ENCODE data around the gene SNPH.

The SNPH gene

DNA sequence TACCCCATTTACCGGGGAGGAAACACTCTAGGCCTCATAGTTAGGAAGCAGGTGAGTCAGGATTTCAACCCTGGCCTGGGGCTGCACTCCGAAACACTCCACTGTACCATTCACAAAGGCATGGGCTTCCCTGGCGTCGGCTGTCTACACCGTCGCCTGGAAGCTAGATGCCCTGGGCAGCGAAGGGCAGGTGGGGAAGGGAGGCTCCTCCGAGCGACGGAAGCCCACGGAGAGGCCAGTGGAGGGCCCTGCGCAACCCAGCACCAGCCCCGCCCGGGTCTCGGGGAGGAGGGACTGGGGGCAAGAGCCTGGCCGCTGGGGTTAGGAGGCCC, 46.8 kb downstream of the SNPH start:
- no peaks in the 10 kb centered on the region for H3K79me2 ChIP-seq (ENCODE audit: control insufficient read depth, low read length)
- no peak overlapping the region for H3K4me2 ChIP-seq (ENCODE audit: low read length)
- H4K20me1 ChIP-seq (ENCODE audit: control insufficient read depth, insufficient read depth, low read depth, low read length), result no peaks in the 10 kb centered on the region
- no peaks in the 10 kb centered on the region for H3K9me3 ChIP-seq (ENCODE audit: control insufficient read depth, insufficient read depth, low read length)
- peaks cover 14% of the 10 kb centered on the region for H3K27me3 ChIP-seq (ENCODE audit: control insufficient read depth, low read length)
- H3K27ac ChIP-seq (ENCODE audit: low read depth, low read length), result no peak overlapping the region
- no peaks in the 10 kb centered on the region for H3K36me3 ChIP-seq (ENCODE audit: control insufficient read depth, low read length)
- H3K9me2 ChIP-seq (replicated peaks; ENCODE audit: control insufficient read depth, low read length), result no peaks in the 10 kb centered on the region
- H3F3A ChIP-seq (ENCODE audit: control insufficient read depth, insufficient read depth), result no peaks in the 10 kb centered on the region
- H3K4me1 ChIP-seq (ENCODE audit: control insufficient read depth, low read length), result peaks cover 4% of the 10 kb centered on the region
- H3K4me3 ChIP-seq (ENCODE audit: low read length), result no peak overlapping the region
- no peak for TF ChIP-seq EZH2phosphoT487 (IDR thresholded peaks at IDR 0.05; ENCODE audit: borderline replicate concordance, low read length)

DNA sequence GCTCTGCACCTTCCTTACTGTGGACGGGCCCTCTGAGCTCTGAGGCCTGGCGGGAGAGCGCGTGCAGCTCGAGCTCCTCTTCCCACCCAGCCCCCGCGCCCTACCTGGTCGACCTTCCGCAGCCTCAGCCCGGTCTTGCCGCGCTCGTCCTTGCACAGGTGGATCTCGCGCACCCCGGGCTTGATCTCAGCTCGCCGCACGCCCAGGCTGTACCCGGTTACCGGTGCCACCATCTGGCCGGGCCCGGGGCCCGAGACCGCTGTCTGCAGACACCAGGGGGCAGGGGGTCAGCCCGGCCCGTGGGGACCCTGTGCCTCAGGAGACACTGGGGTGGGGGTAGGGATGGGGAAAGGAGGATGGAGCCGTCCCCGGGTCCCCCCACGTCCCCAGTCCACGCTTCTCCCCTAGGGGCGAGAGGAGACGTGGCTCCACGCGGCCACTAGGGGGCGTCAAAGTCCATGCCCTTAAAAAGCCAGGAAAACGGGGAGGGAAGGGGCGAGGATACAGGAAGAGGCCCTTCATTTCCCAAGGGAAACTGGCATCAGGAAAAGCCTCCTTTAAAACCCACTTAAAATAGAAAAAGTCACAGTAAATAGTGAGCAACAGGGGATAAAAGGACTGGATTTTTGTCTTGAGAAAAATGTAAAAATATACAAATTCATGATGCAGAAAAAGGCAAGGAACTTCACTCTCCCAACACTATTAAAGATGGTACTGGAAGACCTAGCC, 47.3 kb downstream of the SNPH start:
- Histone ChIP-seq H3K27me3 (ENCODE audit: control insufficient read depth, low read length) (peaks cover 18% of the 10 kb centered on the region), H4K20me1 (ENCODE audit: control insufficient read depth, insufficient read depth, low read depth, low read length) (no peaks in the 10 kb centered on the region), H3K9me2 (replicated peaks; ENCODE audit: control insufficient read depth, low read length) (no peaks in the 10 kb centered on the region), H3K4me2 (ENCODE audit: low read length) (no peak overlapping the region; the same call in 1 of the 2 replicates), H3K79me2 (ENCODE audit: control insufficient read depth, low read length) (no peaks in the 10 kb centered on the region), H3K4me1 (ENCODE audit: control insufficient read depth, low read length) (peaks cover 4% of the 10 kb centered on the region), H3K4me3 (ENCODE audit: low read length) (no peak overlapping the region), H3K27ac (ENCODE audit: low read depth, low read length) (no peak overlapping the region), H3K36me3 (ENCODE audit: control insufficient read depth, low read length) (no peaks in the 10 kb centered on the region), H3K9me3 (ENCODE audit: control insufficient read depth, insufficient read depth, low read length) (no peaks in the 10 kb centered on the region), H3F3A (ENCODE audit: control insufficient read depth, insufficient read depth) (no peaks in the 10 kb centered on the region)
- TF ChIP-seq, protein P1, sequence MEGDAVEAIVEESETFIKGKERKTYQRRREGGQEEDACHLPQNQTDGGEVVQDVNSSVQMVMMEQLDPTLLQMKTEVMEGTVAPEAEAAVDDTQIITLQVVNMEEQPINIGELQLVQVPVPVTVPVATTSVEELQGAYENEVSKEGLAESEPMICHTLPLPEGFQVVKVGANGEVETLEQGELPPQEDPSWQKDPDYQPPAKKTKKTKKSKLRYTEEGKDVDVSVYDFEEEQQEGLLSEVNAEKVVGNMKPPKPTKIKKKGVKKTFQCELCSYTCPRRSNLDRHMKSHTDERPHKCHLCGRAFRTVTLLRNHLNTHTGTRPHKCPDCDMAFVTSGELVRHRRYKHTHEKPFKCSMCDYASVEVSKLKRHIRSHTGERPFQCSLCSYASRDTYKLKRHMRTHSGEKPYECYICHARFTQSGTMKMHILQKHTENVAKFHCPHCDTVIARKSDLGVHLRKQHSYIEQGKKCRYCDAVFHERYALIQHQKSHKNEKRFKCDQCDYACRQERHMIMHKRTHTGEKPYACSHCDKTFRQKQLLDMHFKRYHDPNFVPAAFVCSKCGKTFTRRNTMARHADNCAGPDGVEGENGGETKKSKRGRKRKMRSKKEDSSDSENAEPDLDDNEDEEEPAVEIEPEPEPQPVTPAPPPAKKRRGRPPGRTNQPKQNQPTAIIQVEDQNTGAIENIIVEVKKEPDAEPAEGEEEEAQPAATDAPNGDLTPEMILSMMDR (IDR thresholded peaks at IDR 0.05; ENCODE audit: low read depth, low read length, poor library complexity, severe bottlenecking), result peak; percentile 98
- no peak for TF ChIP-seq EZH2phosphoT487 (IDR thresholded peaks at IDR 0.05; ENCODE audit: borderline replicate concordance, low read length)

DNA sequence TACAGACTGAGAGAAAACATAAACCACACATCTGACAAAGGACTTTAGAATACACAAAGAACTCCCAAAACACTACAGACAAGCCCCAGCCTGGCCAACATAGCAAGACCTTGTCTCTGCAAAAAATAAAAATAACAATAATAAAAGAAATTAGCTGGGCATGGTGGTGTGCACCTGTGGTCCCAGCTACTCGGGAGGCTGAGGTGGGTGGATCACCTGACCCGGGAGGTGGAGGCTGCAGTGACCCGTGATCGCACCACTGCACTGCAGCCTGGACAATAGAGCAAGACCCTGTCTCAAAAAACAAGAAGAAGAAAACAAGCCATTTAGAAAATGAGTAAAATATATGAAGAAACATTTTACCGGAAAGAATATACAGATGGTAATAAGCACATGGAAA, 49.7 kb downstream of the SNPH start:
- H3K9me2 ChIP-seq (replicated peaks; ENCODE audit: control insufficient read depth, low read length), result no peaks in the 10 kb centered on the region
- TF ChIP-seq, protein P1 (IDR thresholded peaks at IDR 0.05; ENCODE audit: low read depth, low read length, poor library complexity, severe bottlenecking), result no peak
- TF ChIP-seq EZH2phosphoT487 (IDR thresholded peaks at IDR 0.05; ENCODE audit: borderline replicate concordance, low read length), result no peak
- no peak overlapping the region for H3K4me2 ChIP-seq (ENCODE audit: low read length)
- H4K20me1 ChIP-seq (ENCODE audit: control insufficient read depth, insufficient read depth, low read depth, low read length), result no peaks in the 10 kb centered on the region
- no peaks in the 10 kb centered on the region for H3K9me3 ChIP-seq (ENCODE audit: control insufficient read depth, insufficient read depth, low read length)
- no peaks in the 10 kb centered on the region for H3K36me3 ChIP-seq (ENCODE audit: control insufficient read depth, low read length)
- no peak overlapping the region for H3K4me3 ChIP-seq (ENCODE audit: low read length)
- H3K27me3 ChIP-seq (ENCODE audit: control insufficient read depth, low read length), result peaks cover 18% of the 10 kb centered on the region
- H3K79me2 ChIP-seq (ENCODE audit: control insufficient read depth, low read length), result no peaks in the 10 kb centered on the region
- H3F3A ChIP-seq (ENCODE audit: control insufficient read depth, insufficient read depth), result no peaks in the 10 kb centered on the region
- peaks cover 4% of the 10 kb centered on the region for H3K4me1 ChIP-seq (ENCODE audit: control insufficient read depth, low read length)
- H3K27ac ChIP-seq (ENCODE audit: low read depth, low read length), result no peak overlapping the region

GRCh38 chr20:1317545-1318255, 51.6 kb downstream of the SNPH start:
- H3K79me2 ChIP-seq (ENCODE audit: control insufficient read depth, low read length), result no peaks in the 10 kb centered on the region
- H3K27me3 ChIP-seq (ENCODE audit: control insufficient read depth, low read length), result peaks cover 18% of the 10 kb centered on the region
- H3K9me2 ChIP-seq (replicated peaks; ENCODE audit: control insufficient read depth, low read length), result no peaks in the 10 kb centered on the region
- H3K4me3 ChIP-seq (ENCODE audit: low read length), result no peak overlapping the region
- peak overlapping the region; percentile 6; the same call in 1 of the 2 replicates for H3K4me2 ChIP-seq (ENCODE audit: low read length)
- no peak overlapping the region for H3K27ac ChIP-seq (ENCODE audit: low read depth, low read length)
- H3K9me3 ChIP-seq (ENCODE audit: control insufficient read depth, insufficient read depth, low read length), result no peaks in the 10 kb centered on the region
- H3K36me3 ChIP-seq (ENCODE audit: control insufficient read depth, low read length), result no peaks in the 10 kb centered on the region
- H4K20me1 ChIP-seq (ENCODE audit: control insufficient read depth, insufficient read depth, low read depth, low read length), result no peaks in the 10 kb centered on the region
- H3F3A ChIP-seq (ENCODE audit: control insufficient read depth, insufficient read depth), result no peaks in the 10 kb centered on the region
- peaks cover 4% of the 10 kb centered on the region for H3K4me1 ChIP-seq (ENCODE audit: control insufficient read depth, low read length)
- TF ChIP-seq EZH2phosphoT487 (IDR thresholded peaks at IDR 0.05; ENCODE audit: borderline replicate concordance, low read length), result no peak
- TF ChIP-seq, protein P1 (IDR thresholded peaks at IDR 0.05; ENCODE audit: low read depth, low read length, poor library complexity, severe bottlenecking), result no peak
